ENCODE data around the gene TGFB1I1.

DNA sequence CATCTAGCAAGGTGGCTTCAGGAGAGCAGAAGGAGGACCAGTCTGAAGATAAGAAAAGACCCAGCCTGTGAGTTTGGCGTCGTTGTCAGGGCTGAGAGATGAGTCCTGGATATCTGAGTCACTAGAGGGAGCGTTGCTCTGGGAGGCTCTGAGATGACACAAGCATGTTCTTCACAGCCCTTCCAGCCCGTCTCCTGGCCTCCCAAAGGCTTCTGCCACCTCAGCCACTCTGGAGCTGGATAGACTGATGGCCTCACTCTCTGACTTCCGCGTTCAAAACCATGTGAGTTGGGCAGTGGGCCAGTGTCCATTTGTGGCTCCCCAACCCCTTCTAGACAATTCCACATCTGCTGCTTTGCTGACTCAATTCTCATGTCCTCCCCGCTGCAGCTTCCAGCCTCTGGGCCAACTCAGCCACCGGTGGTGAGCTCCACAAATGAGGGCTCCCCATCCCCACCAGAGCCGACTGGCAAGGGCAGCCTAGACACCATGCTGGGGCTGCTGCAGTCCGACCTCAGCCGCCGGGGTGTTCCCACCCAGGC, 2.3 kb downstream of the TGFB1I1 start:
- no peak for TF ChIP-seq POLR2A (IDR thresholded peaks at IDR 0.05; ENCODE audit: borderline replicate concordance, extremely low read depth, insufficient read depth, insufficient read length)
- TF ChIP-seq, protein P1, sequence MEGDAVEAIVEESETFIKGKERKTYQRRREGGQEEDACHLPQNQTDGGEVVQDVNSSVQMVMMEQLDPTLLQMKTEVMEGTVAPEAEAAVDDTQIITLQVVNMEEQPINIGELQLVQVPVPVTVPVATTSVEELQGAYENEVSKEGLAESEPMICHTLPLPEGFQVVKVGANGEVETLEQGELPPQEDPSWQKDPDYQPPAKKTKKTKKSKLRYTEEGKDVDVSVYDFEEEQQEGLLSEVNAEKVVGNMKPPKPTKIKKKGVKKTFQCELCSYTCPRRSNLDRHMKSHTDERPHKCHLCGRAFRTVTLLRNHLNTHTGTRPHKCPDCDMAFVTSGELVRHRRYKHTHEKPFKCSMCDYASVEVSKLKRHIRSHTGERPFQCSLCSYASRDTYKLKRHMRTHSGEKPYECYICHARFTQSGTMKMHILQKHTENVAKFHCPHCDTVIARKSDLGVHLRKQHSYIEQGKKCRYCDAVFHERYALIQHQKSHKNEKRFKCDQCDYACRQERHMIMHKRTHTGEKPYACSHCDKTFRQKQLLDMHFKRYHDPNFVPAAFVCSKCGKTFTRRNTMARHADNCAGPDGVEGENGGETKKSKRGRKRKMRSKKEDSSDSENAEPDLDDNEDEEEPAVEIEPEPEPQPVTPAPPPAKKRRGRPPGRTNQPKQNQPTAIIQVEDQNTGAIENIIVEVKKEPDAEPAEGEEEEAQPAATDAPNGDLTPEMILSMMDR (IDR thresholded peaks at IDR 0.05 in 2 of 3, conservative IDR thresholded peaks at IDR 0.05 in 1 of 3; ENCODE audit: borderline replicate concordance in 1 of 3, insufficient read depth in 1 of 3, low read depth in 2 of 3, low read length in 2 of 3): no peak
- no peak for TF ChIP-seq POLR2AphosphoS5 (IDR thresholded peaks at IDR 0.05; ENCODE audit: low read depth, low read length)
- TF ChIP-seq EZH2 (IDR thresholded peaks at IDR 0.05): no peak
- TF ChIP-seq TCF7L2 (IDR thresholded peaks at IDR 0.05; ENCODE audit: borderline replicate concordance, extremely low read depth, insufficient read depth, insufficient read length): no peak
- TF ChIP-seq, protein P2, sequence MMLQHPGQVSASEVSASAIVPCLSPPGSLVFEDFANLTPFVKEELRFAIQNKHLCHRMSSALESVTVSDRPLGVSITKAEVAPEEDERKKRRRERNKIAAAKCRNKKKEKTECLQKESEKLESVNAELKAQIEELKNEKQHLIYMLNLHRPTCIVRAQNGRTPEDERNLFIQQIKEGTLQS (IDR thresholded peaks at IDR 0.05): no peak
- TF ChIP-seq SIN3A (IDR thresholded peaks at IDR 0.05; ENCODE audit: low read depth): no peak

All from HCT116 (cell line).